Sigmoid colon (tissue), 4 donors: ENCODE data around the gene RAB36.

Experiments
- CTCF ChIP-seq, 4 experiments: fragments of 450-650 bp in 3 of 4; fragments of 200-600 bp in 1 of 4; IDR thresholded peaks; one replicate each; pipeline ENCODE4 v1.5.1; 2016 to 2019; ENCODE audit warnings: antibody characterized with exemption in 4 of 4, mild to moderate bottlenecking in 3 of 4, moderate library complexity in 2 of 4
- EP300 ChIP-seq, 4 donors: sonication (generic); formaldehyde crosslinking; IDR thresholded peaks; one replicate each; pipeline ENCODE4 v1.6.1; 2017; ENCODE audit warnings: antibody characterized with exemption in 4 of 4
- POLR2A ChIP-seq, 2 donors: fragments of 450-650 bp; IDR thresholded peaks; one replicate each; pipeline ENCODE4 v1.6.1; 2016; ENCODE audit warnings: antibody characterized with exemption in 2 of 2, mild to moderate bottlenecking in 2 of 2, moderate library complexity in 2 of 2
- POLR2AphosphoS5 ChIP-seq, 4 donors: sonication (generic); formaldehyde crosslinking; IDR thresholded peaks; one replicate each; pipeline ENCODE4 v1.6.1; 2017; ENCODE audit warnings: antibody characterized with exemption in 4 of 4

GRCh38 chr22:23197836-23198235, 52.6 kb downstream of the RAB36 start:
- no peak for TF ChIP-seq CTCF (IDR thresholded peaks at IDR 0.05)
- no peak for TF ChIP-seq POLR2A (IDR thresholded peaks at IDR 0.05)
- no peak for TF ChIP-seq POLR2AphosphoS5 (IDR thresholded peaks at IDR 0.05)
- TF ChIP-seq EP300 (IDR thresholded peaks at IDR 0.05), result no peak
